Measurements from ENCODE around the gene LARGE2. TPM values are rescaled to one million over a fixed set of nuclear protein-coding genes. Genes with fewer than 3 reads are reported as not detected.

The LARGE2 gene
- total and polyA plus RNA-seq, 2 experiments from 2014 or later, result 89.8 to 107 TPM

DNA sequence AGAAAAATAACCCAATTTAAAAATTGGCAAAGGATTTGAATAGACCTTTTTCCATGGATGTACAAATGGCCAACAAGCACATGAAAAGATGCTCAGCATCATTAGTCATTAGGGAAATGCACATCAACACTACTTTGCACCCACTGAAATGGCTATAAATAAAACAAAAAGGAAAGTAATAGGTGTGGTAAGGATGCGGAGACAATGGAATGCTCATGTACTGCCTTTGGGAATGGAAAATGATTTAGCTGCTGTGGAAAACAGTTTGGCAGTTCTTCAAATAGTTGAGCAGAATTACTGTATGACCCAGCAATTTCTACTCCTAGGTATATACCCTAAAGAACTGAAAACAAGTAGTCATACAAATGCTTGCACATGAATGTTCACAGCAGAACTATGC is 37.4 kb downstream of the LARGE2 start:
- Mint-ChIP-seq H3K4me3 (no peak overlapping the region), H3K9me3 (no peaks in the 10 kb centered on the region), H3K4me1 (no peaks in the 10 kb centered on the region), H3K27ac (no peak overlapping the region), H3K36me3 (ENCODE audit: low read depth) (peaks cover 14% of the 10 kb centered on the region), H3K27me3 (ENCODE audit: insufficient read depth, low read depth, poor library complexity) (peaks cover 2% of the 10 kb centered on the region)
- H3K27ac ChIP-seq (ENCODE audit: low read depth), result no peak overlapping the region
- no peaks in the 10 kb centered on the region for H3K9me2 ChIP-seq (ENCODE audit: insufficient read depth)
- H3K4me1 ChIP-seq (ENCODE audit: insufficient read depth), result no peaks in the 10 kb centered on the region
- no peaks in the 10 kb centered on the region for H3K27me3 ChIP-seq (ENCODE audit: insufficient read depth)
- H3F3A ChIP-seq (replicated peaks; ENCODE audit: low read depth), result no peaks in the 10 kb centered on the region
- DNase-seq (ENCODE audit: low spot score) (no peak), ATAC-seq (no peak)
- no peaks in the 10 kb centered on the region for H3K79me2 ChIP-seq (replicated peaks; ENCODE audit: insufficient read depth)
- no peak overlapping the region for H3K4me3 ChIP-seq
- TF ChIP-seq ZNF331 (CRISPR knock-in tag; IDR thresholded peaks at IDR 0.05; ENCODE audit: low read depth), result no peak
- no peak for TF ChIP-seq EZH2 (IDR thresholded peaks at IDR 0.05; ENCODE audit: low read depth, unreplicated experiment)
- TF ChIP-seq, protein P1, sequence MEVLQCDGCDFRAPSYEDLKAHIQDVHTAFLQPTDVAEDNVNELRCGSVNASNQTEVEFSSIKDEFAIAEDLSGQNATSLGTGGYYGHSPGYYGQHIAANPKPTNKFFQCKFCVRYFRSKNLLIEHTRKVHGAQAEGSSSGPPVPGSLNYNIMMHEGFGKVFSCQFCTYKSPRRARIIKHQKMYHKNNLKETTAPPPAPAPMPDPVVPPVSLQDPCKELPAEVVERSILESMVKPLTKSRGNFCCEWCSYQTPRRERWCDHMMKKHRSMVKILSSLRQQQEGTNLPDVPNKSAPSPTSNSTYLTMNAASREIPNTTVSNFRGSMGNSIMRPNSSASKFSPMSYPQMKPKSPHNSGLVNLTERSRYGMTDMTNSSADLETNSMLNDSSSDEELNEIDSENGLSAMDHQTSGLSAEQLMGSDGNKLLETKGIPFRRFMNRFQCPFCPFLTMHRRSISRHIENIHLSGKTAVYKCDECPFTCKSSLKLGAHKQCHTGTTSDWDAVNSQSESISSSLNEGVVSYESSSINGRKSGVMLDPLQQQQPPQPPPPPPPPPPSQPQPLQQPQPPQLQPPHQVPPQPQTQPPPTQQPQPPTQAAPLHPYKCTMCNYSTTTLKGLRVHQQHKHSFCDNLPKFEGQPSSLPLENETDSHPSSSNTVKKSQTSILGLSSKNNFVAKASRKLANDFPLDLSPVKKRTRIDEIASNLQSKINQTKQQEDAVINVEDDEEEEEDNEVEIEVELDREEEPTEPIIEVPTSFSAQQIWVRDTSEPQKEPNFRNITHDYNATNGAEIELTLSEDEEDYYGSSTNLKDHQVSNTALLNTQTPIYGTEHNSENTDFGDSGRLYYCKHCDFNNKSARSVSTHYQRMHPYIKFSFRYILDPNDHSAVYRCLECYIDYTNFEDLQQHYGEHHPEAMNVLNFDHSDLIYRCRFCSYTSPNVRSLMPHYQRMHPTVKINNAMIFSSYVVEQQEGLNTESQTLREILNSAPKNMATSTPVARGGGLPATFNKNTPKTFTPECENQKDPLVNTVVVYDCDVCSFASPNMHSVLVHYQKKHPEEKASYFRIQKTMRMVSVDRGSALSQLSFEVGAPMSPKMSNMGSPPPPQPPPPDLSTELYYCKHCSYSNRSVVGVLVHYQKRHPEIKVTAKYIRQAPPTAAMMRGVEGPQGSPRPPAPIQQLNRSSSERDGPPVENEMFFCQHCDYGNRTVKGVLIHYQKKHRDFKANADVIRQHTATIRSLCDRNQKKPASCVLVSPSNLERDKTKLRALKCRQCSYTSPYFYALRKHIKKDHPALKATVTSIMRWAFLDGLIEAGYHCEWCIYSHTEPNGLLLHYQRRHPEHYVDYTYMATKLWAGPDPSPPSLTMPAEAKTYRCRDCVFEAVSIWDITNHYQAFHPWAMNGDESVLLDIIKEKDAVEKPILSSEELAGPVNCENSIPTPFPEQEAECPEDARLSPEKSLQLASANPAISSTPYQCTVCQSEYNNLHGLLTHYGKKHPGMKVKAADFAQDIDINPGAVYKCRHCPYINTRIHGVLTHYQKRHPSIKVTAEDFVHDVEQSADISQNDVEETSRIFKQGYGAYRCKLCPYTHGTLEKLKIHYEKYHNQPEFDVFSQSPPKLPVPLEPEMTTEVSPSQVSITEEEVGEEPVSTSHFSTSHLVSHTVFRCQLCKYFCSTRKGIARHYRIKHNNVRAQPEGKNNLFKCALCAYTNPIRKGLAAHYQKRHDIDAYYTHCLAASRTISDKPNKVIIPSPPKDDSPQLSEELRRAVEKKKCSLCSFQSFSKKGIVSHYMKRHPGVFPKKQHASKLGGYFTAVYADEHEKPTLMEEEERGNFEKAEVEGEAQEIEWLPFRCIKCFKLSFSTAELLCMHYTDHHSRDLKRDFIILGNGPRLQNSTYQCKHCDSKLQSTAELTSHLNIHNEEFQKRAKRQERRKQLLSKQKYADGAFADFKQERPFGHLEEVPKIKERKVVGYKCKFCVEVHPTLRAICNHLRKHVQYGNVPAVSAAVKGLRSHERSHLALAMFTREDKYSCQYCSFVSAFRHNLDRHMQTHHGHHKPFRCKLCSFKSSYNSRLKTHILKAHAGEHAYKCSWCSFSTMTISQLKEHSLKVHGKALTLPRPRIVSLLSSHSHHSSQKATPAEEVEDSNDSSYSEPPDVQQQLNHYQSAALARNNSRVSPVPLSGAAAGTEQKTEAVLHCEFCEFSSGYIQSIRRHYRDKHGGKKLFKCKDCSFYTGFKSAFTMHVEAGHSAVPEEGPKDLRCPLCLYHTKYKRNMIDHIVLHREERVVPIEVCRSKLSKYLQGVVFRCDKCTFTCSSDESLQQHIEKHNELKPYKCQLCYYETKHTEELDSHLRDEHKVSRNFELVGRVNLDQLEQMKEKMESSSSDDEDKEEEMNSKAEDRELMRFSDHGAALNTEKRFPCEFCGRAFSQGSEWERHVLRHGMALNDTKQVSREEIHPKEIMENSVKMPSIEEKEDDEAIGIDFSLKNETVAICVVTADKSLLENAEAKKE (CRISPR knock-in tag; IDR thresholded peaks at IDR 0.05), result no peak
- TF ChIP-seq, protein P2, sequence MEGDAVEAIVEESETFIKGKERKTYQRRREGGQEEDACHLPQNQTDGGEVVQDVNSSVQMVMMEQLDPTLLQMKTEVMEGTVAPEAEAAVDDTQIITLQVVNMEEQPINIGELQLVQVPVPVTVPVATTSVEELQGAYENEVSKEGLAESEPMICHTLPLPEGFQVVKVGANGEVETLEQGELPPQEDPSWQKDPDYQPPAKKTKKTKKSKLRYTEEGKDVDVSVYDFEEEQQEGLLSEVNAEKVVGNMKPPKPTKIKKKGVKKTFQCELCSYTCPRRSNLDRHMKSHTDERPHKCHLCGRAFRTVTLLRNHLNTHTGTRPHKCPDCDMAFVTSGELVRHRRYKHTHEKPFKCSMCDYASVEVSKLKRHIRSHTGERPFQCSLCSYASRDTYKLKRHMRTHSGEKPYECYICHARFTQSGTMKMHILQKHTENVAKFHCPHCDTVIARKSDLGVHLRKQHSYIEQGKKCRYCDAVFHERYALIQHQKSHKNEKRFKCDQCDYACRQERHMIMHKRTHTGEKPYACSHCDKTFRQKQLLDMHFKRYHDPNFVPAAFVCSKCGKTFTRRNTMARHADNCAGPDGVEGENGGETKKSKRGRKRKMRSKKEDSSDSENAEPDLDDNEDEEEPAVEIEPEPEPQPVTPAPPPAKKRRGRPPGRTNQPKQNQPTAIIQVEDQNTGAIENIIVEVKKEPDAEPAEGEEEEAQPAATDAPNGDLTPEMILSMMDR (conservative IDR thresholded peaks at IDR 0.05; ENCODE audit: low read depth in 2 of 2), result no peak
- no peak for TF ChIP-seq JUNB (IDR thresholded peaks at IDR 0.05; ENCODE audit: unreplicated experiment)
- TF ChIP-seq, protein P3, sequence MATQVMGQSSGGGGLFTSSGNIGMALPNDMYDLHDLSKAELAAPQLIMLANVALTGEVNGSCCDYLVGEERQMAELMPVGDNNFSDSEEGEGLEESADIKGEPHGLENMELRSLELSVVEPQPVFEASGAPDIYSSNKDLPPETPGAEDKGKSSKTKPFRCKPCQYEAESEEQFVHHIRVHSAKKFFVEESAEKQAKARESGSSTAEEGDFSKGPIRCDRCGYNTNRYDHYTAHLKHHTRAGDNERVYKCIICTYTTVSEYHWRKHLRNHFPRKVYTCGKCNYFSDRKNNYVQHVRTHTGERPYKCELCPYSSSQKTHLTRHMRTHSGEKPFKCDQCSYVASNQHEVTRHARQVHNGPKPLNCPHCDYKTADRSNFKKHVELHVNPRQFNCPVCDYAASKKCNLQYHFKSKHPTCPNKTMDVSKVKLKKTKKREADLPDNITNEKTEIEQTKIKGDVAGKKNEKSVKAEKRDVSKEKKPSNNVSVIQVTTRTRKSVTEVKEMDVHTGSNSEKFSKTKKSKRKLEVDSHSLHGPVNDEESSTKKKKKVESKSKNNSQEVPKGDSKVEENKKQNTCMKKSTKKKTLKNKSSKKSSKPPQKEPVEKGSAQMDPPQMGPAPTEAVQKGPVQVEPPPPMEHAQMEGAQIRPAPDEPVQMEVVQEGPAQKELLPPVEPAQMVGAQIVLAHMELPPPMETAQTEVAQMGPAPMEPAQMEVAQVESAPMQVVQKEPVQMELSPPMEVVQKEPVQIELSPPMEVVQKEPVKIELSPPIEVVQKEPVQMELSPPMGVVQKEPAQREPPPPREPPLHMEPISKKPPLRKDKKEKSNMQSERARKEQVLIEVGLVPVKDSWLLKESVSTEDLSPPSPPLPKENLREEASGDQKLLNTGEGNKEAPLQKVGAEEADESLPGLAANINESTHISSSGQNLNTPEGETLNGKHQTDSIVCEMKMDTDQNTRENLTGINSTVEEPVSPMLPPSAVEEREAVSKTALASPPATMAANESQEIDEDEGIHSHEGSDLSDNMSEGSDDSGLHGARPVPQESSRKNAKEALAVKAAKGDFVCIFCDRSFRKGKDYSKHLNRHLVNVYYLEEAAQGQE (IDR thresholded peaks at IDR 0.05; ENCODE audit: unreplicated experiment), result no peak
- TF ChIP-seq, protein P4, sequence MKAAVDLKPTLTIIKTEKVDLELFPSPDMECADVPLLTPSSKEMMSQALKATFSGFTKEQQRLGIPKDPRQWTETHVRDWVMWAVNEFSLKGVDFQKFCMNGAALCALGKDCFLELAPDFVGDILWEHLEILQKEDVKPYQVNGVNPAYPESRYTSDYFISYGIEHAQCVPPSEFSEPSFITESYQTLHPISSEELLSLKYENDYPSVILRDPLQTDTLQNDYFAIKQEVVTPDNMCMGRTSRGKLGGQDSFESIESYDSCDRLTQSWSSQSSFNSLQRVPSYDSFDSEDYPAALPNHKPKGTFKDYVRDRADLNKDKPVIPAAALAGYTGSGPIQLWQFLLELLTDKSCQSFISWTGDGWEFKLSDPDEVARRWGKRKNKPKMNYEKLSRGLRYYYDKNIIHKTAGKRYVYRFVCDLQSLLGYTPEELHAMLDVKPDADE (IDR thresholded peaks at IDR 0.05), result no peak
- H2AFZ ChIP-seq, result no peak overlapping the region
- no peaks in the 10 kb centered on the region for H3K36me3 ChIP-seq (ENCODE audit: insufficient read depth)
- no peak overlapping the region for H3K4me2 ChIP-seq
- no peaks in the 10 kb centered on the region for H4K20me1 ChIP-seq (replicated peaks; ENCODE audit: insufficient read depth)
